Measurements from ENCODE around the gene TACO1.

The TACO1 gene

DNA sequence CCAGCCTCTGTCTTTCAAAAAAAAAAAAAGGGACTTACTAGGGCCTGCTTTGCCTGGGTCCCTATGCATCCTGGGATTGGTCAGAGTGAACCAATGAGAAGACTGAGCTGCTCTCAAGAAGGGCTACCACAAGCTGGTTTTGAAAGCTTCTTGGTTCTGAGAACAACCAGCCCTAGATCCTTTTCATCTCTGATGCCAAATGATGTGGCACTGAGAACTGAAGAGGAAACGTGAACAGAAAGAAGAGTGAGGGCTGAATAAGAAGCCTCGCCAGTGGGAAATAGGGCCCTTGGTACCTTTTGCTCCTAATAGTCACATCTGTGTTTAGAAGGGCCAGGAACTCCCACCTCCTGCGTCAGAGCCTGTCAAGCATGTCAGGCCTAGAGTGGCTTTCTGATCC is 10.7 kb downstream of the TACO1 start:
- no peaks in the 10 kb centered on the region for H3K79me2 ChIP-seq (ENCODE audit: low read length)
- no peak overlapping the region for H3K9ac ChIP-seq (ENCODE audit: low read length)
- TF ChIP-seq EZH2phosphoT487 (IDR thresholded peaks at IDR 0.05; ENCODE audit: low read depth) = no peak
- TF ChIP-seq, protein P1, sequence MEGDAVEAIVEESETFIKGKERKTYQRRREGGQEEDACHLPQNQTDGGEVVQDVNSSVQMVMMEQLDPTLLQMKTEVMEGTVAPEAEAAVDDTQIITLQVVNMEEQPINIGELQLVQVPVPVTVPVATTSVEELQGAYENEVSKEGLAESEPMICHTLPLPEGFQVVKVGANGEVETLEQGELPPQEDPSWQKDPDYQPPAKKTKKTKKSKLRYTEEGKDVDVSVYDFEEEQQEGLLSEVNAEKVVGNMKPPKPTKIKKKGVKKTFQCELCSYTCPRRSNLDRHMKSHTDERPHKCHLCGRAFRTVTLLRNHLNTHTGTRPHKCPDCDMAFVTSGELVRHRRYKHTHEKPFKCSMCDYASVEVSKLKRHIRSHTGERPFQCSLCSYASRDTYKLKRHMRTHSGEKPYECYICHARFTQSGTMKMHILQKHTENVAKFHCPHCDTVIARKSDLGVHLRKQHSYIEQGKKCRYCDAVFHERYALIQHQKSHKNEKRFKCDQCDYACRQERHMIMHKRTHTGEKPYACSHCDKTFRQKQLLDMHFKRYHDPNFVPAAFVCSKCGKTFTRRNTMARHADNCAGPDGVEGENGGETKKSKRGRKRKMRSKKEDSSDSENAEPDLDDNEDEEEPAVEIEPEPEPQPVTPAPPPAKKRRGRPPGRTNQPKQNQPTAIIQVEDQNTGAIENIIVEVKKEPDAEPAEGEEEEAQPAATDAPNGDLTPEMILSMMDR (IDR thresholded peaks at IDR 0.05; ENCODE audit: low read depth, low read length) = no peak
- H3K36me3 ChIP-seq (replicated peaks; ENCODE audit: low read depth, low read length) = peaks cover 8% of the 10 kb centered on the region
- H3K4me1 ChIP-seq (ENCODE audit: low read length) = no peaks in the 10 kb centered on the region
- H2AFZ ChIP-seq (ENCODE audit: low read depth, low read length) = no peak overlapping the region
- H3K27me3 ChIP-seq (ENCODE audit: low read depth, low read length) = no peaks in the 10 kb centered on the region
- H3K4me2 ChIP-seq (ENCODE audit: low read length) = no peak overlapping the region
- H3K4me3 ChIP-seq (ENCODE audit: low read length) = no peak overlapping the region
- H3K27ac ChIP-seq (ENCODE audit: low read length) = no peak overlapping the region
- no peaks in the 10 kb centered on the region for H4K20me1 ChIP-seq (ENCODE audit: insufficient read depth, low read length)
- H3K9me3 ChIP-seq (ENCODE audit: insufficient read depth, low read length) = no peaks in the 10 kb centered on the region

- no peak overlapping the region for H2AFZ ChIP-seq (ENCODE audit: low read depth, low read length)
- TF ChIP-seq, protein P1 (IDR thresholded peaks at IDR 0.05; ENCODE audit: low read depth, low read length) = no peak
- TF ChIP-seq EZH2phosphoT487 (IDR thresholded peaks at IDR 0.05; ENCODE audit: low read depth) = no peak
- H3K4me2 ChIP-seq (ENCODE audit: low read length) = no peak overlapping the region
- no peak overlapping the region for H3K9ac ChIP-seq (ENCODE audit: low read length)
- H3K79me2 ChIP-seq (ENCODE audit: low read length) = no peaks in the 10 kb centered on the region
- H3K9me3 ChIP-seq (ENCODE audit: insufficient read depth, low read length) = no peaks in the 10 kb centered on the region
- H3K4me1 ChIP-seq (ENCODE audit: low read length) = no peaks in the 10 kb centered on the region
- no peaks in the 10 kb centered on the region for H3K27me3 ChIP-seq (ENCODE audit: low read depth, low read length)
- H3K36me3 ChIP-seq (replicated peaks; ENCODE audit: low read depth, low read length) = no peaks in the 10 kb centered on the region
- no peak overlapping the region for H3K4me3 ChIP-seq (ENCODE audit: low read length)
- H3K27ac ChIP-seq (ENCODE audit: low read length) = no peak overlapping the region
- H4K20me1 ChIP-seq (ENCODE audit: insufficient read depth, low read length) = no peaks in the 10 kb centered on the region
Observed at GRCh38 chr17:63613663-63614062, 13.0 kb downstream of the TACO1 start.

DNA sequence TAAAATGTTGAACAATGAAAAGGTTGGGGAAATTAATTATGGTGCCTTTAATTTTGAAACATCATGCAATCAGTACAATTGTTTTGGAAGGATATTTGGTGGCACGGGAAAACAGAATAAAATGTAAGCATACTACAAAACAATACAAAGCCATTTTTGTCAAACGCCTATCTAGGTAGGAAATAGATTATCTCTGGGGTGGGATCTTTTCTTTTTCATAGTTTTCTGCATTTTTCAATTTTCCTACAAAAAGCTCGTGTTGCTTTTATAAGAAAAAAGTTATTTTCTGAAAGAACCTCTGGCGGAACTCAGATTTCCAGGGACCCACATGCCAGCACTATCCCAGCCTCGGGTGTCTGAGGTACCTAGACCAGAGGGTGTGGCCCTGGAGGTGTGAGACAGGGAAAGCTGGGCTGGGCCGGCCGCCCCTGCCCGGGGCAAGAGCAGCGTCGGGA is 20.6 kb downstream of the TACO1 start:
- peaks cover 27% of the 10 kb centered on the region for H3K79me2 ChIP-seq (ENCODE audit: low read length)
- H3K4me3 ChIP-seq (ENCODE audit: low read length) = peak overlapping the region; percentile 98
- no peak for TF ChIP-seq EZH2phosphoT487 (IDR thresholded peaks at IDR 0.05; ENCODE audit: low read depth)
- TF ChIP-seq, protein P1 (IDR thresholded peaks at IDR 0.05; ENCODE audit: low read depth, low read length) = no peak
- peak overlapping the region; percentile 77 for H3K4me2 ChIP-seq (ENCODE audit: low read length)
- no peaks in the 10 kb centered on the region for H4K20me1 ChIP-seq (ENCODE audit: insufficient read depth, low read length)
- H3K27ac ChIP-seq (ENCODE audit: low read length) = peak overlapping the region; percentile 32
- H2AFZ ChIP-seq (ENCODE audit: low read depth, low read length) = peak overlapping the region; percentile 56; the same call in 1 of the 2 replicates
- H3K4me1 ChIP-seq (ENCODE audit: low read length) = peaks cover 11% of the 10 kb centered on the region
- H3K9me3 ChIP-seq (ENCODE audit: insufficient read depth, low read length) = no peaks in the 10 kb centered on the region
- no peaks in the 10 kb centered on the region for H3K27me3 ChIP-seq (ENCODE audit: low read depth, low read length)
- H3K9ac ChIP-seq (ENCODE audit: low read length) = peak overlapping the region; percentile 67
- no peaks in the 10 kb centered on the region for H3K36me3 ChIP-seq (replicated peaks; ENCODE audit: low read depth, low read length)

- Histone ChIP-seq H2AFZ (ENCODE audit: low read depth, low read length) (peak within 1 kb of the TSS; percentile 56), H3K9me3 (ENCODE audit: insufficient read depth, low read length) (no peaks in the 10 kb centered on the region), H3K79me2 (ENCODE audit: low read length) (peaks cover 27% of the 10 kb centered on the region), H3K4me3 (ENCODE audit: low read length) (peak within 1 kb of the TSS; percentile 98), H4K20me1 (ENCODE audit: insufficient read depth, low read length) (no peaks in the 10 kb centered on the region), H3K36me3 (replicated peaks; ENCODE audit: low read depth, low read length) (no peaks in the 10 kb centered on the region), H3K27me3 (ENCODE audit: low read depth, low read length) (no peaks in the 10 kb centered on the region), H3K4me1 (ENCODE audit: low read length) (peaks cover 11% of the 10 kb centered on the region), H3K9ac (ENCODE audit: low read length) (peak within 1 kb of the TSS; percentile 67), H3K4me2 (ENCODE audit: low read length) (peak within 1 kb of the TSS; percentile 91), H3K27ac (ENCODE audit: low read length) (peak within 1 kb of the TSS; percentile 32)
- TF ChIP-seq, protein P1 (IDR thresholded peaks at IDR 0.05; ENCODE audit: low read depth, low read length) = peak; percentile 19; the same call in 1 of the 2 replicates
- TF ChIP-seq EZH2phosphoT487 (IDR thresholded peaks at IDR 0.05; ENCODE audit: low read depth) = no peak
Observed at GRCh38 chr17:63621684-63622573, 21.2 kb downstream of the TACO1 start, which contains the start of gene MAP3K3. TSS of gene MAP3K3 (plus strand) at chr17:63622417. CDS start at chr17:63622760, 343 bp downstream.
